ENCODE results near the gene SFXN5.

DNA sequence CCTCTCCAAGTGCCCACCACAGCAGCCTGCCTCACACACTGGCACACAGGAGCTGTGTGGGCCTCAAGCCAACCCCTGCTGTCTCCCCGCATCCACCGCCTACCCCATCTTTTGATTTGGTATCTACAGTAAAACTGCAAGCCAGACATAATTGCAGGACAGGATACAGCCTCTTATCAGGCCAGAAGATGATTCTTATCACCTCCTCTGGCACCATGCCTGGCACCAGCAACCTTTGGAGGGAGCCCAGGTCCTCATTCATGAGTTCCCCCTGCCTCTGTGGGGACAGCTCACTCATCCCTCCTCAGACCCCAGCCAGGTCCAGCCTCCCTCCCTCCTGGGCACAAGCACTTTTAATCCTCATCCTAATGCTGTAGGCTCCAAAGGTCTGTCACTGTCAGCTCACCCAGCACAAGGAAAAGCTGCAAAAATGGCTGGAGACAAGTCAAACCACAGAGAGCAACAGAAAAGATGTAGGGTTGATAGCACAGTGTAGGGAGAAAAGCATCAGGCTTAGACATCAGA, 31.6 kb upstream of the SFXN5 start:
- TF ChIP-seq, protein P1, sequence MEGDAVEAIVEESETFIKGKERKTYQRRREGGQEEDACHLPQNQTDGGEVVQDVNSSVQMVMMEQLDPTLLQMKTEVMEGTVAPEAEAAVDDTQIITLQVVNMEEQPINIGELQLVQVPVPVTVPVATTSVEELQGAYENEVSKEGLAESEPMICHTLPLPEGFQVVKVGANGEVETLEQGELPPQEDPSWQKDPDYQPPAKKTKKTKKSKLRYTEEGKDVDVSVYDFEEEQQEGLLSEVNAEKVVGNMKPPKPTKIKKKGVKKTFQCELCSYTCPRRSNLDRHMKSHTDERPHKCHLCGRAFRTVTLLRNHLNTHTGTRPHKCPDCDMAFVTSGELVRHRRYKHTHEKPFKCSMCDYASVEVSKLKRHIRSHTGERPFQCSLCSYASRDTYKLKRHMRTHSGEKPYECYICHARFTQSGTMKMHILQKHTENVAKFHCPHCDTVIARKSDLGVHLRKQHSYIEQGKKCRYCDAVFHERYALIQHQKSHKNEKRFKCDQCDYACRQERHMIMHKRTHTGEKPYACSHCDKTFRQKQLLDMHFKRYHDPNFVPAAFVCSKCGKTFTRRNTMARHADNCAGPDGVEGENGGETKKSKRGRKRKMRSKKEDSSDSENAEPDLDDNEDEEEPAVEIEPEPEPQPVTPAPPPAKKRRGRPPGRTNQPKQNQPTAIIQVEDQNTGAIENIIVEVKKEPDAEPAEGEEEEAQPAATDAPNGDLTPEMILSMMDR (IDR thresholded peaks at IDR 0.05; ENCODE audit: extremely low read depth in 1 of 2, insufficient read depth in 1 of 2, low read depth in 1 of 2, low read length in 2 of 2) = no peak
- no peak for TF ChIP-seq POLR2A (IDR thresholded peaks at IDR 0.05; ENCODE audit: low read depth, low read length)
- TF ChIP-seq EZH2 (IDR thresholded peaks at IDR 0.05; ENCODE audit: borderline replicate concordance, low read depth, low read length, severe bottlenecking) = no peak
- no peak for TF ChIP-seq JUN (IDR thresholded peaks at IDR 0.05; ENCODE audit: borderline replicate concordance, insufficient read depth, insufficient read length, low read depth)
- no peak for TF ChIP-seq POLR2AphosphoS5 (IDR thresholded peaks at IDR 0.05; ENCODE audit: insufficient read depth, low read depth, low read length)
